GM21825 (cell line): Measurements from ENCODE around the gene BRK1.
"Not testable (repeated sequence)": the region's sequence is repeated elsewhere in the genome, so short reads cannot be mapped to it uniquely, and the experiment has no call there.

Experiments
- ATAC-seq: cut with Tn5 transposase; IDR thresholded peaks from one replicate; pipeline ENCODE4 v1.9.1; 2021; ENCODE audit warnings: mild to moderate bottlenecking, moderate library complexity; ENCODE audit not compliant: unreplicated experiment

Gene BRK1

DNA sequence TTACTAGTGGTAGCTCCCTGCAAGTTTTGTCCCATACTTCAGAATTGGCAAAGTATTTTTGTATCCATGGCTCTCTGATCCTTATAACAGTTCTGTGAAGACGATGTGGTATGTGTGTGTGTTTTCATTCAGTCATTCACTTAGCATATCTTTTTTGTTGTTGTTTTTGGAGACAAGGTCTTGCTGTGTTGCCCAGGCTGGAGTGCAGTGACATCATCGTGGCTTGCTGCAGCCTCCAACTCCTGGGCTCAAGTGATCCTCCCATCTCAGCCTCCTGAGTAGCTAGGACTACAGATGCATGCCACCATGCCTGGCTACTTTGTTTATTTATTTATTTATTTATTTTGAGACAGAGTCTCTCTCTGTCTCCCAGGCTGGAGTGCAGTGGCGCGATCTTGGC is 60.7 kb downstream of the BRK1 start:
- ATAC-seq = not testable (repeated sequence)
